ENCODE measurements around the gene ZBTB7B.

The ZBTB7B gene

GRCh38 chr1:155061381-155062150 is 59.0 kb downstream of the ZBTB7B start:
- DNase-seq (ENCODE audit: low spot score) = peak; percentile 79

- no peak for DNase-seq (ENCODE audit: low spot score)
Observed at GRCh38 chr1:155062151-155062686, 59.6 kb downstream of the ZBTB7B start.

- peak; percentile 82 for DNase-seq (ENCODE audit: low spot score)
Observed at GRCh38 chr1:155062702-155063411, 60.3 kb downstream of the ZBTB7B start.

GRCh38 chr1:155063550-155064110 is 61.0 kb downstream of the ZBTB7B start, which contains the start of gene EFNA4:
Gene EFNA4, plus strand, starts transcription at chr1:155063740. Its CDS starts 84 bp downstream, at chr1:155063824.
- DNase-seq (ENCODE audit: low spot score) = peak; percentile 91

- DNase-seq (ENCODE audit: low spot score) = peak; percentile 62
Observed at GRCh38 chr1:155064111-155064831, 61.7 kb downstream of the ZBTB7B start.

GRCh38 chr1:155064832-155065429 is 62.3 kb downstream of the ZBTB7B start:
- DNase-seq (ENCODE audit: low spot score) = no peak

- no peak for DNase-seq (ENCODE audit: low spot score)
Observed at GRCh38 chr1:155066777-155067176, 64.2 kb downstream of the ZBTB7B start.

All from SW480 (cell line).